Activated naive CD8-positive, alpha-beta T cell treated with anti-CD3 and anti-CD28 coated beads, Interleukin-2, amount 50 U/mL, for 16 hours (primary cell): Measurements from ENCODE around the gene GCH1.

Experiments
- DNase-seq: peaks from one replicate; pipeline ENCODE4 v3.0.0-alpha.2; 2020; ENCODE audit warnings: low read depth, low spot score

GCH1 gene

DNA sequence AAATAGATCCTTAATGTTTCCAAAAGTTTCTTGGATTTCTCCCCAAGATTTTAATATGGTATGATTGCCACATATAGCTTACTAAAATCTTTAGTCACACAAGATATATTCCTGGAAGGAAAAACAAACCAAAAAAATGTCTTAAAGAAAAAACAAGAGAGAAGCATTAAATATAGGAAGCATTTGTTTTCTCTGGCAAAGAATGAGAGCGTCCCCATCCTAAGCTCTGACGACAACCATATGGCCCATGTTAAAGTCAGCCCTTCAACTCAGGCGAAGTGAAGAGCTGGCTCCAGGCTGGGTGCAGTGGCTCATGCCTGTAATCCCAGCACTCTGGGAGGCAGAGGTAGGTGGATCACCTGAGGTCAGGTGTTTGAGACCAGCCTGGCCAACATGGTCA is 35.6 kb downstream of the GCH1 start:
- DNase-seq: no peak

- no peak for DNase-seq
Observed at GRCh38 chr14:54866588-54866987, 36.0 kb downstream of the GCH1 start.

GRCh38 chr14:54864526-54864925 is 38.1 kb downstream of the GCH1 start:
- no peak for DNase-seq

DNA sequence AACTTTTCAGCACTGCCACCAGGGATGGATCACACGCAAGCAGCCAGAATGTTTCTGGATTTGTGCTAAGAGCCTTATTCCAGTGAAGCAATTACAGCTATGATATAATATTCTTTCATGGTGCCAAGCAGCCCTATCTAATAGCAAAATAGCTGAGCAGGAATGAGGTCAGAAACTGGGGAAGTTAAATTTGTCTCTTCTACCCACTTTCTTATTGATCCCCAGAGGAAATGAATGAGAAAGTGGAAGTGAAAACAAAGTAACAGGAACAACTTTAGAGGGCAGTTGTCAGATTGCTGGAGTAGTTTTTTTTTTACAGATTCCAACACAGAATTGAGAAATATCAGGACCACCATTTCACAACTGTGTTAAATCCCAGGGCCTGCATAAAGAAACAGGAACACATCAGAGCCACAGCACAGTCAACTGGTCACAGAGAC is 44.8 kb downstream of the GCH1 start:
- DNase-seq: no peak

GRCh38 chr14:54856152-54856551 is 46.5 kb downstream of the GCH1 start:
- DNase-seq: no peak

GRCh38 chr14:54854181-54854580 is 48.4 kb downstream of the GCH1 start:
- DNase-seq: no peak

GRCh38 chr14:54853339-54853738 is 49.3 kb downstream of the GCH1 start:
- DNase-seq: no peak

GRCh38 chr14:54852215-54852614 is 50.4 kb downstream of the GCH1 start:
- no peak for DNase-seq

DNA sequence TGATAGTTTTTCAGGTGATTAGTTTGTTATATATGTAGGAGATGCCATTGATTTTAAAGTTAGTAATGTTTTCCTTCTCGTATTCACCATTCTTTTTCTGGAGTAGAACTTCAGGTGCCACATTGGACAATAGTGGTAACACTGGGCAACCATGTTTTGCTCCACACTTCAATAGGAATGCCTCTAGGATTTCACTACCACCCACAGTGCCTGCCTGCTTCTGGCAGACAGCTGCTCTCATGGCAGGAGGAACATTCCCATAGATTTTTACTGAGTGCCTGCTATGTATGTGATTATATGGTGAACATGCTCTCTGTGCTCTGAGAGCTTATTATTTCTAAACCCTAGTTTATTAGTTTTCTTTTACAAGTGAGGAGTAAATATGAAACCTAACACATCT is 53.7 kb downstream of the GCH1 start:
- DNase-seq: no peak

DNA sequence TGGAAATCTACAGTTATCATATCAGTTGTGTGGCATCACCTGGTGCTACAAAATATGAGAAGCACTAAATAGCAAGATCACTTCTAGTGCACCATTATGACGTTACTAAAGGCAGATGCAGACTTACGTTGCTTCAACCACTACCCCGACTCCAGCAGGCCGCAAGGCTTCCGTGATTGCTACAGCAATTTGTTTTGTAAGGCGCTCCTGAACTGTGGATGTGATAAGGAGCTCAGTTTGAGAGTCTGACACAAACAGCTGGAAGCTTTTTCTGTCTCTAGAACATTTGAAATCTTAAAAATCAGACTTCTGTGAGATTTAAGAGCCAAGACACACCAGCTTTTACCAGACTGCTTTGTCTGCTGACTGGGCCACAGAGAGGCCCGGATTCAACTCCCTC is 57.0 kb downstream of the GCH1 start:
- DNase-seq: no peak

DNA sequence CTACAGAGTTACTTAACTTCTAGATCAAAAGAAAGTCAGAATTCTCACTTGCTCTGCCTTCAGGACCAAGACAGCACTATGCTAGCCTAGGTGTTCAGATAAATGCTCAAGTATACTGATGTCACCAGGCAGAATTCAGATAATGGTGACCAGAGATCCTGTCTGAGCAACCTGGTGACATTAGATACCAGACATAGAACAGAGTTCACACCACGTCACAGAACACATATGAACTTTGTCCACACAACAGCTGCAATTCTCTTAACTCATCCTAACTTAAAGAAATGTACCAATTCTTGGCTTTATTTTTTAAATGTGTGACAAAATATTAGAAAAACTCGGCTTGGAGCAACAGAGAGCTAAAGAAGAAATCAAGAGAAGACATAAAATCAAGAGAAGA is 58.1 kb downstream of the GCH1 start:
- DNase-seq: no peak

- no peak for DNase-seq
Observed at GRCh38 chr14:54840798-54841197, 61.8 kb downstream of the GCH1 start.

GRCh38 chr14:54840336-54840735 is 62.3 kb downstream of the GCH1 start:
- no peak for DNase-seq

DNA sequence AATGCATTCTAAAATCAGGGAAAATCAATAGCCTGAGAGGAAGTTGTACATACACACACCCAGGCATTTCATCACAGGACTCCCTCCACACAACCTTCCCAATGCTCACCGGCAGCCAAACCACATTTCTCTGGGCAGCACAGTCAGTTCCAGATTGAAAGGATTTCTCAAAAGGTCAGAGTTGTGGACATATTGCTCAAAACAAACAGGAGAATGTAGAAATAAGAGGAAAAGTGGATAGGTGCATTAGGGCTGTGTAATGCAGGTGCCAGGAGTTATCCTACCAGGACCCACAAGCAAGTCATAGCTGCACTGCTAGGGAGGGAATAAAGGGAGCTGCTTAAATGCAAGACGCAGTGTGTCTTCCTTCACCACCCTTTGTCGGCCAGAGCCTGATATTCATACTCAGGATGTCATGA is 62.9 kb downstream of the GCH1 start:
- no peak for DNase-seq

GRCh38 chr14:54838931-54839512 is 63.6 kb downstream of the GCH1 start:
- DNase-seq: no peak

- DNase-seq: no peak
Observed at GRCh38 chr14:54837508-54838149, 65.0 kb downstream of the GCH1 start.

- no peak for DNase-seq
Observed at GRCh38 chr14:54836231-54836630, 66.4 kb downstream of the GCH1 start.

GRCh38 chr14:54834727-54835126 is 67.9 kb downstream of the GCH1 start:
- no peak for DNase-seq

DNA sequence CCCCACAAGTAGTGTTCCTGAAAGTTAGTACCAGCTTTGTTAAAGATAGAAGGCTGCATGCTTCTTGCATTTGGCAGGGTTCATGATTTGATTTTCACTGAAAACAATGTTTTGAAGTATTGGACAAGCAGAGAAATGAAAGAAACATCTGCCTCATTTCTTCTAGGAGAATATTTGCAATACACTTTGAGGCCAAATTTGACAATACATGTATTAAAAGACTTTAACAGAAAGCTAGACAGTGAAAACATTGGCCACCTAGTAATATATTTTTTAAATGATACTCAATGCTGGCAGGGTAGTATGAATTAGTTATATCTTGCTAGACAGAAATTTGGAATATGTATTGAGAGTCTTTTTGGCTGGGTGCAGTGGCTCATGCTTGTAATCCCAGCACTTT is 68.5 kb downstream of the GCH1 start:
- DNase-seq: no peak

DNA sequence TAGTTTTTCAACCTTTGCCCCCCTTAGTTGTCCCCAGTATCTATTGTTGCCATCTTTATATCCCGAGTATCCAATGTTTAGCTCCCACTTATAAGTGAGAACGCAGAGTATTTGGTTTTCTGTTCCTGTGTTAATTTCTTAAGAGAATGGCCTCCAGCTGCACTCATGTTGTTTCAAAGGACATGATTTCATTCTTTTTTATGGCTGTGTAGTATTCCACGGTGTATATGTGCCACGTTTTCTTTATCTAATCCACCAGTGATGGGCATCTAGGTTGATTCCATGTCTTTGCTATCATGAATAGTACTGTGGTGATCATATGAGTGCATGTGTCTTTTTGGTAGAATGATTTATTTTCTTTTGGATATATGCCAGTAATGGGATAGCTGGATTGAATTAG is 72.0 kb downstream of the GCH1 start:
- DNase-seq: no peak

GRCh38 chr14:54829486-54830224 is 73.0 kb downstream of the GCH1 start:
- DNase-seq: no peak

DNA sequence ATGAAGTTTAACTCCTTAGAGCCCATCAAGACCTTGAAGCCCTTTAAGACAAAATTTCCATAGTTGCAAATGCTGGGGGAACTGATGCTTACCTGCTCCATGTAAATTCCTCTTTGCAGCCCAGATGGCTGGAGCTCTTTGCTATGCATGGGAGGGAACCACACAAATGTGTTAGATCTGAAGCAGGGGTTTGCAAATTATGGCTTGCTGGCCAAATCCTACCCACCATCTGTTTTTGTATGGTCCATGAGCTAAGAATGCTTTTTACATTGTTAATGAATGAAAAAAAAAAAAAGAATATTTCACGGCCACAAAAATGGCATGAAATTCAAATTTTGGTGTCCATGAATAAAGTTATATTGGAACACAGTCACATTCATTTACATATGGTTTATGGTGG is 74.6 kb downstream of the GCH1 start:
- no peak for DNase-seq
